Middle frontal gyrus (tissue), 1 donor: ENCODE data around the gene TPP2.

Source experiments
- DNase-seq: peaks from one replicate; pipeline ENCODE4 v3.0.0-alpha.2; 2015; ENCODE audit warnings: low spot score; ENCODE audit errors: extremely low spot score

TPP2 gene

GRCh38 chr13:102597029-102597961, 509 bp downstream of the TPP2 start:
- no peak for DNase-seq

- no peak for DNase-seq
Measured at GRCh38 chr13:102598061-102598460, 1.3 kb downstream of the TPP2 start.

- DNase-seq: no peak
Measured at GRCh38 chr13:102599426-102600012, 2.7 kb downstream of the TPP2 start.

GRCh38 chr13:102606537-102607309, 9.9 kb downstream of the TPP2 start:
- DNase-seq: no peak

GRCh38 chr13:102608974-102609373, 12.2 kb downstream of the TPP2 start:
- DNase-seq: no peak

- DNase-seq: no peak
Measured at GRCh38 chr13:102609696-102610095, 12.9 kb downstream of the TPP2 start.

GRCh38 chr13:102610296-102610895, 13.6 kb downstream of the TPP2 start:
- no peak for DNase-seq

GRCh38 chr13:102617697-102618350, 21.0 kb downstream of the TPP2 start:
- no peak for DNase-seq

- no peak for DNase-seq
Measured at GRCh38 chr13:102620516-102620915, 23.7 kb downstream of the TPP2 start.

- DNase-seq: no peak
Measured at GRCh38 chr13:102626928-102627327, 30.1 kb downstream of the TPP2 start.

GRCh38 chr13:102628559-102628958, 31.8 kb downstream of the TPP2 start:
- no peak for DNase-seq

GRCh38 chr13:102631198-102631597, 34.4 kb downstream of the TPP2 start:
- DNase-seq: no peak

- no peak for DNase-seq
Measured at GRCh38 chr13:102638741-102639140, 42.0 kb downstream of the TPP2 start.

- no peak for DNase-seq
Measured at GRCh38 chr13:102642029-102642428, 45.2 kb downstream of the TPP2 start.

GRCh38 chr13:102642475-102642874, 45.7 kb downstream of the TPP2 start:
- no peak for DNase-seq

- DNase-seq: no peak
Measured at GRCh38 chr13:102643656-102644055, 46.9 kb downstream of the TPP2 start.

GRCh38 chr13:102645701-102646100, 48.9 kb downstream of the TPP2 start:
- no peak for DNase-seq

- DNase-seq: no peak
Measured at GRCh38 chr13:102648046-102648445, 51.3 kb downstream of the TPP2 start.

GRCh38 chr13:102650444-102650843, 53.7 kb downstream of the TPP2 start:
- DNase-seq: no peak

- no peak for DNase-seq
Measured at GRCh38 chr13:102651392-102651791, 54.6 kb downstream of the TPP2 start.

- DNase-seq: no peak
Measured at GRCh38 chr13:102651892-102652291, 55.1 kb downstream of the TPP2 start.
